H9 (cell line): ENCODE results near the gene TERT. TPM values are rescaled to one million over a fixed set of nuclear protein-coding genes. Genes with fewer than 3 reads are reported as not detected.

Experiments
- DNase-seq: peaks from one replicate; pipeline ENCODE4 v3.0.0-alpha.2; 2017
- H2AFZ ChIP-seq: one replicate; pipeline ENCODE4 v1.6.1; 2013; ENCODE audit warnings: mild to moderate bottlenecking, low read length, control low read depth, moderate library complexity
- H2AK5ac ChIP-seq: 2 replicates; pipeline ENCODE4 v1.6.1; 2013; ENCODE audit warnings: low read length, control low read depth, mixed read lengths; ENCODE audit not compliant: insufficient read length
- H2BK120ac ChIP-seq: one replicate; pipeline ENCODE4 v1.6.1; 2013; ENCODE audit warnings: low read depth, mild to moderate bottlenecking, low read length, control low read depth, inconsistent platforms; ENCODE audit not compliant: poor library complexity, severe bottlenecking
- H2BK12ac ChIP-seq: 2 replicates; pipeline ENCODE4 v1.6.1; 2013; ENCODE audit warnings: low read length, control low read depth, mixed read lengths, low read depth; ENCODE audit not compliant: insufficient read length
- H2BK15ac ChIP-seq: 2 replicates; pipeline ENCODE4 v1.6.1; 2013; ENCODE audit warnings: low read depth, low read length, control low read depth
- H2BK20ac ChIP-seq: one replicate; pipeline ENCODE4 v1.6.1; 2013; ENCODE audit warnings: low read depth, mild to moderate bottlenecking, low read length, control low read depth, inconsistent platforms; ENCODE audit not compliant: poor library complexity, severe bottlenecking
- H2BK5ac ChIP-seq: 2 replicates; pipeline ENCODE4 v1.6.1; 2013; ENCODE audit warnings: low read length, control low read depth, mixed read lengths; ENCODE audit not compliant: insufficient read length
- H3K14ac ChIP-seq: 2 replicates; pipeline ENCODE4 v1.6.1; 2013; ENCODE audit warnings: low read length, control low read depth; ENCODE audit not compliant: insufficient read depth
- H3K18ac ChIP-seq: 2 replicates; pipeline ENCODE4 v1.6.1; 2013; ENCODE audit warnings: low read depth, mild to moderate bottlenecking, mixed read lengths, low read length, control low read depth; ENCODE audit not compliant: insufficient read length
- H3K23ac ChIP-seq: 2 replicates; pipeline ENCODE4 v1.6.1; 2013; ENCODE audit warnings: low read length, control low read depth, mixed read lengths, low read depth; ENCODE audit not compliant: insufficient read length
- H3K23me2 ChIP-seq: 2 replicates; pipeline ENCODE4 v1.6.1; 2013; ENCODE audit warnings: low read depth, mild to moderate bottlenecking, mixed read lengths, low read length, control low read depth; ENCODE audit not compliant: insufficient read length, poor library complexity, severe bottlenecking
- H3K27ac ChIP-seq: 2 replicates; pipeline ENCODE4 v1.5.1; 2013; ENCODE audit warnings: low read length, control low read depth, mixed read lengths, low read depth; ENCODE audit not compliant: insufficient read length
- H3K27me3 ChIP-seq: 2 replicates; pipeline ENCODE4 v1.6.1; 2013; ENCODE audit warnings: low read length, control low read depth, inconsistent platforms; ENCODE audit not compliant: insufficient read depth
- H3K4ac ChIP-seq: 2 replicates; pipeline ENCODE4 v1.6.1; 2013; ENCODE audit warnings: low read depth, mild to moderate bottlenecking, control low read depth, inconsistent platforms, low read length, moderate library complexity
- H3K4me1 ChIP-seq: 2 replicates; pipeline ENCODE4 v1.6.1; 2013; ENCODE audit warnings: low read length, control low read depth, inconsistent platforms; ENCODE audit not compliant: insufficient read depth
- H3K4me2 ChIP-seq: 2 replicates; pipeline ENCODE4 v1.6.1; 2013; ENCODE audit warnings: low read length, control low read depth, mixed read lengths; ENCODE audit not compliant: insufficient read length, insufficient read depth
- H3K56ac ChIP-seq: 2 replicates; pipeline ENCODE4 v1.6.1; 2013; ENCODE audit warnings: low read depth, mild to moderate bottlenecking, mixed read lengths, low read length, control low read depth; ENCODE audit not compliant: insufficient read length
- H3K79me1 ChIP-seq: 2 replicates; pipeline ENCODE4 v1.6.1; 2013; ENCODE audit warnings: low read depth, mild to moderate bottlenecking, moderate library complexity, low read length, control low read depth, inconsistent platforms; ENCODE audit not compliant: insufficient read depth, poor library complexity, severe bottlenecking
- H3K79me2 ChIP-seq: 2 replicates; pipeline ENCODE4 v1.6.1; 2013; ENCODE audit warnings: low read length, control low read depth, inconsistent platforms; ENCODE audit not compliant: insufficient read depth
- H3K9ac ChIP-seq: 2 replicates; pipeline ENCODE4 v1.6.1; 2013; ENCODE audit warnings: low read length, control low read depth, mixed read lengths; ENCODE audit not compliant: insufficient read length; ENCODE audit errors: extremely low read depth
- H3K9me3 ChIP-seq: one replicate; pipeline ENCODE4 v1.6.1; 2013; ENCODE audit warnings: low read depth, low read length, inconsistent platforms; ENCODE audit not compliant: control insufficient read depth
- H3T11ph ChIP-seq: one replicate; pipeline ENCODE4 v1.6.1; 2013; ENCODE audit warnings: mild to moderate bottlenecking, low read length, control low read depth, inconsistent platforms
- H4K20me1 ChIP-seq: one replicate; pipeline ENCODE4 v1.6.1; 2013; ENCODE audit not compliant: control insufficient read depth, insufficient read length, insufficient read depth
- H4K5ac ChIP-seq: 2 replicates; pipeline ENCODE4 v1.6.1; 2013; ENCODE audit warnings: low read depth, mild to moderate bottlenecking, mixed read lengths, low read length, control low read depth; ENCODE audit not compliant: insufficient read length
- H4K8ac ChIP-seq: replicated peaks from 2 replicates; pipeline ENCODE4 v1.6.1; 2013; ENCODE audit warnings: low read length, control low read depth, mixed read lengths, low read depth; ENCODE audit not compliant: insufficient read length
- H4K91ac ChIP-seq: 2 replicates; pipeline ENCODE4 v1.6.1; 2013; ENCODE audit warnings: low read depth, mild to moderate bottlenecking, moderate library complexity, mixed read lengths, low read length, control low read depth; ENCODE audit not compliant: insufficient read length
- H3K27ac Mint-ChIP-seq, 3 experiments: 2 replicates in 2 of 3; 3 replicates in 1 of 3; pipeline ENCODE4 v1.8.0; 2020 to 2021; ENCODE audit warnings: mixed read lengths in 3 of 3, mild to moderate bottlenecking in 1 of 3, moderate library complexity in 1 of 3
- H3K27me3 Mint-ChIP-seq: 2 replicates; pipeline ENCODE4 v1.8.0; 2021; ENCODE audit warnings: low read depth, mild to moderate bottlenecking, moderate library complexity, mixed read lengths
- H3K36me3 Mint-ChIP-seq, 3 experiments: 2 replicates in 2 of 3; 3 replicates in 1 of 3; pipeline ENCODE4 v1.8.0; 2020 to 2021; ENCODE audit warnings: low read depth in 3 of 3, mixed read lengths in 3 of 3; ENCODE audit not compliant: insufficient read depth in 1 of 3
- H3K4me1 Mint-ChIP-seq, 2 experiments: 2 replicates each; pipeline ENCODE4 v1.8.0; 2020; ENCODE audit warnings: mixed read lengths in 2 of 2
- H3K4me3 Mint-ChIP-seq, 2 experiments: 2 replicates in 1 of 2; 3 replicates in 1 of 2; pipeline ENCODE4 v1.8.0; 2020 to 2021; ENCODE audit warnings: mild to moderate bottlenecking in 2 of 2, mixed read lengths in 2 of 2, moderate library complexity in 1 of 2
- H3K9me3 Mint-ChIP-seq, 2 experiments: 2 replicates in 1 of 2; 3 replicates in 1 of 2; pipeline ENCODE4 v1.8.0; 2020; ENCODE audit warnings: mild to moderate bottlenecking in 2 of 2, mixed read lengths in 2 of 2, moderate library complexity in 1 of 2
- WGBS: extraction: QIAGEN DNeasy Blood & Tissue Kit; methylation state at CpG from one replicate; pipeline ENCODE4 v1.1.7; 2013; ENCODE audit warnings: missing lambda C conversion rate, low lambda C conversion rate, mixed read lengths; ENCODE audit not compliant: insufficient read length; ENCODE audit errors: extremely low coverage; 5-methylcytosine and 5-hydroxymethylcytosine counted together
- total RNA-seq: library from RNA; stranded (reverse); gene quantifications from 2 replicates; pipeline ENCODE4 v1.2.1, GENCODE V29; 2021
- TF ChIP-seq, protein P1 (sequence below): fragments of 200-600 bp; sonication (generic); conservative IDR thresholded peaks from 3 replicates; pipeline ENCODE4 v1.8.0; 2021; ENCODE audit warnings: antibody characterized with exemption, mild to moderate bottlenecking

Gene TERT
- total RNA-seq, 1 experiment from 2014 or later: 15.5 TPM

DNA sequence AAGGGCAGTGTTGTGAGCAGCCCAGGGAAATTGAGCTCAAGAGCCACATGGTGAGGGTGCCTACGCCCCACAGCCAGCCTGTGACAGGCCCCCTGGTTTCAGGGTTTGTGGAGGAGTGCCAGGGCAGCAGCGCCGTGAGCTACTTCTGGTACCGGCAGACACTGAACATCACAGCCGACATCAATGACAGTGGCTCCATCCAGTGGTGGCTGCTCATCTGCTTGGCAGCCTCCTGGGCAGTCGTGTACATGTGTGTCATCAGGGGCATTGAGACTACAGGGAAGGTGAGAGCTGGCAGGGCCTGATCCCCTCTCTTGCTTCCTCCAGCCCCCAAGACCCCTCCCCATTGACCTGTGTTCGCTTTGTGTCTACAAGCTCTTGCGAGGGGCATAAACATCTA is 59.5 kb downstream of the TERT start:
- H2AK5ac ChIP-seq: no peak overlapping the region
- Mint-ChIP-seq H3K4me1 (peaks cover 0 to 3% of the 10 kb centered on the region in 2 experiments; a peak in 2 of 4 replicates), H3K4me3 (no peak overlapping the region), H3K27me3 (peaks cover 3% of the 10 kb centered on the region; the same call in 1 of the 2 replicates), H3K27ac (no peak overlapping the region), H3K9me3 (peaks cover 11 to 12% of the 10 kb centered on the region in 2 experiments), H3K36me3 (peaks cover 0 to 2% (median 0%) of the 10 kb centered on the region in 3 experiments; a peak in 1 of 7 replicates)
- no peak overlapping the region for H2AFZ ChIP-seq
- no peaks in the 10 kb centered on the region for H3K79me1 ChIP-seq
- no peak overlapping the region for H4K91ac ChIP-seq
- no peak overlapping the region for H3K4me2 ChIP-seq
- H3T11ph ChIP-seq: no peak overlapping the region
- DNase-seq: no peak
- no peak overlapping the region for H4K5ac ChIP-seq
- no peaks in the 10 kb centered on the region for H3K79me2 ChIP-seq
- no peaks in the 10 kb centered on the region for H3K23me2 ChIP-seq
- TF ChIP-seq, protein P1, sequence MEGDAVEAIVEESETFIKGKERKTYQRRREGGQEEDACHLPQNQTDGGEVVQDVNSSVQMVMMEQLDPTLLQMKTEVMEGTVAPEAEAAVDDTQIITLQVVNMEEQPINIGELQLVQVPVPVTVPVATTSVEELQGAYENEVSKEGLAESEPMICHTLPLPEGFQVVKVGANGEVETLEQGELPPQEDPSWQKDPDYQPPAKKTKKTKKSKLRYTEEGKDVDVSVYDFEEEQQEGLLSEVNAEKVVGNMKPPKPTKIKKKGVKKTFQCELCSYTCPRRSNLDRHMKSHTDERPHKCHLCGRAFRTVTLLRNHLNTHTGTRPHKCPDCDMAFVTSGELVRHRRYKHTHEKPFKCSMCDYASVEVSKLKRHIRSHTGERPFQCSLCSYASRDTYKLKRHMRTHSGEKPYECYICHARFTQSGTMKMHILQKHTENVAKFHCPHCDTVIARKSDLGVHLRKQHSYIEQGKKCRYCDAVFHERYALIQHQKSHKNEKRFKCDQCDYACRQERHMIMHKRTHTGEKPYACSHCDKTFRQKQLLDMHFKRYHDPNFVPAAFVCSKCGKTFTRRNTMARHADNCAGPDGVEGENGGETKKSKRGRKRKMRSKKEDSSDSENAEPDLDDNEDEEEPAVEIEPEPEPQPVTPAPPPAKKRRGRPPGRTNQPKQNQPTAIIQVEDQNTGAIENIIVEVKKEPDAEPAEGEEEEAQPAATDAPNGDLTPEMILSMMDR: peak; percentile 24; the same call in 2 of the 3 replicates
- H3K27ac ChIP-seq: no peak overlapping the region
- no peak overlapping the region for H4K8ac ChIP-seq
- no peak overlapping the region for H3K9ac ChIP-seq
- no peak overlapping the region for H3K14ac ChIP-seq
- no peak overlapping the region for H3K4ac ChIP-seq
- no peak overlapping the region for H2BK12ac ChIP-seq
- no peak overlapping the region for H2BK5ac ChIP-seq
- H2BK15ac ChIP-seq: no peak overlapping the region
- H3K56ac ChIP-seq: no peak overlapping the region
- no peaks in the 10 kb centered on the region for H3K4me1 ChIP-seq
- no peak overlapping the region for H3K23ac ChIP-seq
- no peak overlapping the region for H3K18ac ChIP-seq
- no peak overlapping the region for H2BK120ac ChIP-seq
- H3K27me3 ChIP-seq: no peaks in the 10 kb centered on the region
- H3K9me3 ChIP-seq: no peaks in the 10 kb centered on the region
- WGBS: no CpG with 5 or more reads among the region's 8 CpGs
- no peak overlapping the region for H2BK20ac ChIP-seq
- H4K20me1 ChIP-seq: no peaks in the 10 kb centered on the region
